Lower lobe of right lung (tissue), 2 donors: Measurements from ENCODE around the gene EID1. TPM values are rescaled to one million over a fixed set of nuclear protein-coding genes. Genes with fewer than 3 reads are reported as not detected.

Experiments used
- ATAC-seq, 2 donors: fragments of 200-7000 bp; cut with Tn5 transposase; one replicate each; pipeline ENCODE4 v1.9.1; 2020 to 2022; ENCODE audit warnings: mild to moderate bottlenecking in 2 of 2, moderate library complexity in 2 of 2
- DNase-seq: peaks from one replicate; pipeline ENCODE4 v3.0.0-alpha.2; 2020
- H3K27ac ChIP-seq: fragments of 200-600 bp; one replicate; pipeline ENCODE4 v1.8.0; 2022
- H3K27me3 ChIP-seq: fragments of 200-600 bp; one replicate; pipeline ENCODE4 v1.8.0; 2022; ENCODE audit warnings: low read depth
- H3K36me3 ChIP-seq: fragments of 200-600 bp; one replicate; pipeline ENCODE4 v1.8.0; 2022; ENCODE audit warnings: mild to moderate bottlenecking
- H3K4me1 ChIP-seq: fragments of 200-600 bp; one replicate; pipeline ENCODE4 v1.8.0; 2022
- H3K4me3 ChIP-seq: fragments of 200-600 bp; one replicate; pipeline ENCODE4 v1.8.0; 2022; ENCODE audit warnings: mild to moderate bottlenecking
- H3K9me3 ChIP-seq: fragments of 200-600 bp; one replicate; pipeline ENCODE4 v1.8.0; 2022
- intact Hi-C: fragments of 100-400 bp; cut with DNase I; formaldehyde crosslinking; loops from one replicate; pipeline ENCODE4 v1.11.0; 2022
- total RNA-seq: library from RNA; stranded (reverse); fragmentation: NEBNext Ultra II Directional; extraction: Animal tissue kit (Norgen Biotek cat#: 25700); gene quantifications from one replicate; pipeline ENCODE4 v1.2.1, GENCODE V29; 2021
- TF ChIP-seq, protein P1 (sequence below): fragments of 200-600 bp; IDR thresholded peaks from one replicate; pipeline ENCODE4 v1.8.0; 2022; ENCODE audit warnings: antibody characterized with exemption, mild to moderate bottlenecking
- donor health status: DM: no; HTN: yes; CAD: no; lungs with severe emphysema.

EID1 gene
- total RNA-seq, 1 donor from 2014 or later: 84.0 TPM

DNA sequence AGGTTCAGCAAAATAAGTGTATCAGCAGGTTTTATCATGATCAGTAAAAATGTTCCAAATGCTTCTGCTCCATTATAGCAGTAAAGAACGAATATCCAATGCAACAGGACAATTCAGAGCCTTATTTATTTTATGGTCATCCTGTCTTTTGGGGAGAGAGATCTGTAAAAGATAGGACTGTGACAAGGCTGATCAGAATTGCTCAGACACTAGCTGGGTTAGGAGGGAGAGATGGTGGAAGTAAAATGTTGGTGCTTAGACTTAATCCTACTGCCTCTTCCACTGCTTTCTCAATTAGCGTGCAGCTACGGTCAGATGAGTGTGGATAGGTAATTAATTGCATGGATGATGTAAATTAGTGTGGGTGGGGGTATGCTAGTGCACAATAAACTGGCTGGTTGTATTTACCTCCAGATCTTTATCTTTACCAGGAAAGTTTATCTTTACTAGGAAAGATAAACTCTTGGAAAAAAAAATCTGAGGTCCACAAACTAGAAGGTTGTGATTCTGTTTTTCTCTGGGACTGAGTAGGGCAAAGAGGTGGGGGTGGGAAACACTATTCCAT is 2.2 kb downstream of the EID1 start:
- TF ChIP-seq, protein P1, sequence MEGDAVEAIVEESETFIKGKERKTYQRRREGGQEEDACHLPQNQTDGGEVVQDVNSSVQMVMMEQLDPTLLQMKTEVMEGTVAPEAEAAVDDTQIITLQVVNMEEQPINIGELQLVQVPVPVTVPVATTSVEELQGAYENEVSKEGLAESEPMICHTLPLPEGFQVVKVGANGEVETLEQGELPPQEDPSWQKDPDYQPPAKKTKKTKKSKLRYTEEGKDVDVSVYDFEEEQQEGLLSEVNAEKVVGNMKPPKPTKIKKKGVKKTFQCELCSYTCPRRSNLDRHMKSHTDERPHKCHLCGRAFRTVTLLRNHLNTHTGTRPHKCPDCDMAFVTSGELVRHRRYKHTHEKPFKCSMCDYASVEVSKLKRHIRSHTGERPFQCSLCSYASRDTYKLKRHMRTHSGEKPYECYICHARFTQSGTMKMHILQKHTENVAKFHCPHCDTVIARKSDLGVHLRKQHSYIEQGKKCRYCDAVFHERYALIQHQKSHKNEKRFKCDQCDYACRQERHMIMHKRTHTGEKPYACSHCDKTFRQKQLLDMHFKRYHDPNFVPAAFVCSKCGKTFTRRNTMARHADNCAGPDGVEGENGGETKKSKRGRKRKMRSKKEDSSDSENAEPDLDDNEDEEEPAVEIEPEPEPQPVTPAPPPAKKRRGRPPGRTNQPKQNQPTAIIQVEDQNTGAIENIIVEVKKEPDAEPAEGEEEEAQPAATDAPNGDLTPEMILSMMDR: no peak
- no peak overlapping the region for H3K27ac ChIP-seq
- H3K4me3 ChIP-seq: no peak overlapping the region
- no peaks in the 10 kb centered on the region for H3K36me3 ChIP-seq
- no peak for DNase-seq
- peaks cover 22% of the 10 kb centered on the region for H3K4me1 ChIP-seq
- intact Hi-C loops: no loop called here
- H3K27me3 ChIP-seq: no peaks in the 10 kb centered on the region
- ATAC-seq: no peak
- H3K9me3 ChIP-seq: no peaks in the 10 kb centered on the region

DNA sequence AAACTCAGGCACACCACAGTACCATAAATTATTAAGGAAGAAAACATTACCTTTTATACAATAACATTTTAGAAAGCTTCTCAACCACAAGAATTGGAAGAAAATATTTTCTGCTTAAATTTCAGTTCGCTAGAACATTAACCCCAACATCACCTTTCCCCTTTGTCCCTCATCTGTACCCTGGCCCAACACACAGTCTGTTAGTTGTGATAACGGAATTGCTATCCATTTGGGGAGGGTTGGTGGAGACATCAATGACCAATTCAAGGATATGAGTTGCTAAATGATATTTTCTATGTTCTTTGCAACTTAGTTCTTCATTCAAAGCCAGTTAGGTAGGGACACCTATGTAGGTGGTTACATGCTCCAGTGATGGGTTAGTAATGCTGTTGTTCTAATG is 5.8 kb downstream of the EID1 start:
- intact Hi-C loops: no loop called here
- no peaks in the 10 kb centered on the region for H3K9me3 ChIP-seq
- TF ChIP-seq, protein P1: no peak
- no peaks in the 10 kb centered on the region for H3K27me3 ChIP-seq
- DNase-seq (no peak), ATAC-seq (no peak)
- H3K4me1 ChIP-seq: peaks cover 15% of the 10 kb centered on the region
- no peak overlapping the region for H3K4me3 ChIP-seq
- H3K36me3 ChIP-seq: no peaks in the 10 kb centered on the region
- no peak overlapping the region for H3K27ac ChIP-seq

DNA sequence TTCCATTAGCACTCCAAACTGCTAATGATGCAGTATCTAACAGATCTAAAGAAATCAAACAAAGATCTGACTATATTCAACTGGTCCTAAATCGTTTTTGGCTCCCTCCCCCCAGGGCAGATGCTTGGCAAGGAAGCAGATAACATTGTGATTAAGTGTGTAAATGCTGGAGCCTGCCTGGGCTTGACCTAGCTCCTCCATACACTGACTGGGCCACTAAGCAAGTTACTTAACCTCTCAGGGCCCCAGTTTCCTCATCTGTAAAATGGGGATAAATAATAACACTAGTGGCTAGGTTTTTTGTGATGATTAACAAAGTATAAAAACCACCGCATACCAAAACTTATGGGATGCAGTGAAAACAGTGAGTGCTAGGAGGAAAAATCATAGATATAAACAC is 9.2 kb downstream of the EID1 start:
- Histone ChIP-seq H3K36me3 (no peaks in the 10 kb centered on the region), H3K9me3 (no peaks in the 10 kb centered on the region), H3K27ac (no peak overlapping the region), H3K27me3 (no peaks in the 10 kb centered on the region), H3K4me3 (no peak overlapping the region), H3K4me1 (no peaks in the 10 kb centered on the region)
- intact Hi-C loops: no loop called here
- no peak for ATAC-seq
- no peak for DNase-seq
- TF ChIP-seq, protein P1: no peak

DNA sequence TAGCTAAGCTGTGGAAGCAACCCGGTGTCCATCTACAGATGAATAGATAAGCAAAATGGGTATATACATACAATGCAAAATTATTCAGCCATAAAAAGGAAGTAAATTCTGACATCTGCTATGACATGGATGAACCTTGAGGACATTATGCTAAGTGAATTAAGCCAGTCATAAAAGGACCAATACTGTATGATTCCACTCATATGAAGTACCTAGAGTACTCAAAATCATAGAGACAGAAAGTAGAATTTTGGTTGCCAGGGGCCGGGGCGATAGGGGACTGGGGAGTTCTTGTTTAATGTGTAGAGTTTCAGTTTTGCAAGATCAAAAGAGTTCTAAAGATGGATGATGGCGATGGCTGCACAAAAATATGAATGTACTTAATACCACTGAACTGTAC is 10.3 kb downstream of the EID1 start:
- H3K4me1 ChIP-seq: no peaks in the 10 kb centered on the region
- TF ChIP-seq, protein P1: no peak
- DNase-seq (no peak), ATAC-seq (no peak)
- no peak overlapping the region for H3K4me3 ChIP-seq
- H3K27me3 ChIP-seq: no peaks in the 10 kb centered on the region
- H3K36me3 ChIP-seq: no peaks in the 10 kb centered on the region
- no peak overlapping the region for H3K27ac ChIP-seq
- intact Hi-C loops: no loop called here
- no peaks in the 10 kb centered on the region for H3K9me3 ChIP-seq

DNA sequence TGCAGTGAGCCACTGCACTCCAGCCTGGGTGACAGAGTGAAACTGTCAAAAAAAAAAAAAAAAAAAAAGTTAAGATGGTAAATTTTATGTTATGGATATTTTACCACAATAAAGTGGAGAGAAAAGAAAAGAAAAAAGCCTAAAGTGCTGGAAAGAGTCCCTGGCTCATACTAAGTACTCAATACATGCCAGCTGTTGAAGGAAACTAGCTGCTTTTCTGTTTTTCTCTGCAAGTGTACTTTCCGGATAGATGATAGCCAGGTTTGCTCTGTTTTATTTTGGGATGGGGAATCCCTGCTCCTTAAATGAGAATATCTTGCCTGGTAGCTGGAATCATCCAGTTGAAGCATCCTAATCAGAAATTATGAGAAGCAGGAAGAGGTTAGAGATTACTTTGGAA is 10.9 kb downstream of the EID1 start:
- no peak for DNase-seq
- TF ChIP-seq, protein P1: no peak
- Histone ChIP-seq H3K4me1 (no peaks in the 10 kb centered on the region), H3K36me3 (no peaks in the 10 kb centered on the region), H3K27me3 (no peaks in the 10 kb centered on the region), H3K4me3 (no peak overlapping the region), H3K27ac (no peak overlapping the region), H3K9me3 (no peaks in the 10 kb centered on the region)
- intact Hi-C loops: no loop called here
- no peak for ATAC-seq

DNA sequence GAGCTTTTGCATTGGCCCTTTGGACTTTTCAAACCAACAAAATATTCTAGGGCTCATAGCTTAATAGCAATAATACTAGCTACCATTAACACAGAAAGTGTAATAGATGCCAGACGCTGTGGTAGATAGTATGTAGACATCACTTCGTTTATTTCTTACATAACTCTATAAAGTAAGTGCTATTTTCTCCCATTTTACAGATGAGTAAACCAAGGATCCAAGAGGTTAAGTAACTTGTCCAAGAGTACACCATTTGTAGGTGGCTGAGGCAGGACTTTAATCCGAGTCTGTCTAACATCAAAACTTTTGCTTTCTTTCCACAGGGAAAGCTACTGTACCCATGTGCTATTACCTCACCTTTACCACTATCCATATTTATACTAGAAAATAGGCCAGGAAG is 12.0 kb downstream of the EID1 start:
- Histone ChIP-seq H3K27me3 (no peaks in the 10 kb centered on the region), H3K27ac (no peak overlapping the region), H3K9me3 (no peaks in the 10 kb centered on the region), H3K36me3 (no peaks in the 10 kb centered on the region), H3K4me1 (no peaks in the 10 kb centered on the region), H3K4me3 (no peak overlapping the region)
- DNase-seq: no peak
- ATAC-seq: no peak
- TF ChIP-seq, protein P1: no peak
- intact Hi-C loops: no loop called here
